PC-9 (cell line): ENCODE data around the gene MYOM3. TPM values are rescaled to one million over a fixed set of nuclear protein-coding genes. Genes with fewer than 3 reads are reported as not detected.

Experiments used
- BruUV-seq: library from RNA; stranded (reverse); fragments of 400-500 nt; replicated peaks from 2 replicates; lab custom pipeline; 2021; lab: Mats Ljungman, UMichigan
- CTCF ChIA-PET: fragments of 300-600 bp; sonication (Branson Sonifier 250); formaldehyde crosslinking; loops from one replicate; lab custom pipeline; 2022; ENCODE audit warnings: antibody characterized with exemption; lab: Charles Lee
- POLR2A ChIA-PET: fragments of 300-600 bp; sonication (Branson Sonifier 250); formaldehyde crosslinking; loops from one replicate; lab custom pipeline; 2022; ENCODE audit warnings: antibody characterized with exemption; ENCODE audit not compliant: unreplicated experiment; lab: Charles Lee
- DNase-seq, 2 experiments: peaks; one replicate each; pipeline versions ENCODE4 v3.0.0 to v3.0.0-alpha.2; 2015 to 2022; ENCODE audit warnings: mixed read lengths in 1 of 2
- H2AFZ ChIP-seq: fragments of 200-600 bp; sonication (generic); 2 replicates; pipeline ENCODE4 v1.8.1; 2017; ENCODE audit warnings: antibody characterized with exemption
- H3F3A ChIP-seq: fragments of 200-600 bp; sonication (generic); 2 replicates; pipeline ENCODE4 v1.8.1; 2017; ENCODE audit warnings: antibody characterized with exemption, mild to moderate bottlenecking, low read depth; ENCODE audit not compliant: insufficient read depth
- H3K27ac ChIP-seq: fragments of 200-600 bp; sonication (generic); 2 replicates; pipeline ENCODE4 v1.6.1; 2016; ENCODE audit warnings: mixed run types
- H3K27me3 ChIP-seq: fragments of 200-600 bp; sonication (generic); 2 replicates; pipeline ENCODE4 v1.6.1; 2016; ENCODE audit warnings: low read depth, mixed run types; ENCODE audit not compliant: insufficient read depth
- H3K36me3 ChIP-seq: fragments of 200-600 bp; sonication (generic); 2 replicates; pipeline ENCODE4 v1.6.1; 2016; ENCODE audit warnings: low read depth, mixed run types
- H3K4me1 ChIP-seq: fragments of 200-600 bp; sonication (generic); replicated peaks from 2 replicates; pipeline ENCODE4 v1.6.1; 2016; ENCODE audit warnings: mixed run types; ENCODE audit not compliant: insufficient read depth
- H3K4me2 ChIP-seq: fragments of 200-600 bp; sonication (generic); 2 replicates; pipeline ENCODE4 v1.6.1; 2017; ENCODE audit warnings: mixed run types
- H3K4me3 ChIP-seq: fragments of 200-600 bp; sonication (generic); 2 replicates; pipeline ENCODE4 v1.6.1; 2016; ENCODE audit warnings: mixed run types
- H3K79me2 ChIP-seq: fragments of 200-600 bp; sonication (generic); 2 replicates; pipeline ENCODE4 v1.6.1; 2017; ENCODE audit warnings: low read depth, mixed run types
- H3K9me2 ChIP-seq: fragments of 200-600 bp; sonication (generic); 2 replicates; pipeline ENCODE4 v1.8.1; 2017; ENCODE audit warnings: mild to moderate bottlenecking; ENCODE audit not compliant: insufficient read depth
- H3K9me3 ChIP-seq: fragments of 200-600 bp; sonication (generic); 2 replicates; pipeline ENCODE4 v1.8.1; 2016; ENCODE audit warnings: low read depth; ENCODE audit not compliant: insufficient read depth
- H4K20me1 ChIP-seq: fragments of 200-600 bp; sonication (generic); 2 replicates; pipeline ENCODE4 v1.8.1; 2017; ENCODE audit not compliant: insufficient read depth
- EZH2 ChIP-seq: fragments of 200-600 bp; sonication (generic); IDR thresholded peaks from 2 replicates; pipeline ENCODE4 v1.8.0; 2017; ENCODE audit warnings: antibody characterized with exemption, low read depth
- intact Hi-C: fragments of 100-400 bp; cut with micrococcal nuclease; formaldehyde crosslinking; loops from one replicate; pipeline ENCODE4 v1.10.0; 2022; ENCODE audit not compliant: unreplicated experiment
- total RNA-seq: library from RNA; stranded (reverse); gene quantifications from 2 replicates; pipeline ENCODE4 v1.2.3, GENCODE V29; 2021
- TF ChIP-seq, protein P1 (sequence below): fragments of 200-600 bp; sonication (generic); conservative IDR thresholded peaks from 2 replicates; pipeline ENCODE4 v1.6.1; 2017; ENCODE audit warnings: mixed run types, antibody characterized with exemption, mild to moderate bottlenecking, moderate library complexity

MYOM3 gene
- total RNA-seq, 1 experiment from 2014 or later, result 11.9 TPM

DNA sequence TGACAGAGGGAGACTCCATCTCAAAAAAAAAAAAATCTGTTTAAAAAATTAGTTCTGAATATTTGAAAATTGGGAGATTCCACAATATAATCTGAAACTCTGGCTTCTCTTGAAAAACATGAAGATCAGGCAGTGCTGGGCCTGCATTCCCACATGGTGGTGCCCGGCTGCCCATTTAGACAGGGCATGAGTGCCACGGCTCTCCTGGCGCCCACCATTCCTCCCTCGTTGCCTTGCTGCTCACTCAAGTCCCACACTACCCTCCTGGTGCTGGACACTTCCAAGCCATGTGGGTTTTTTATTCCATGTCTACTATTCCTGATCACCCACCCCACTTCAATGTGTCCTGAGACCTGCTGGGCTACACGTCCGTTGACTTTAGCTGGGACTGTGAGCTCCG lies 10.8 kb upstream of the MYOM3 start:
- Histone ChIP-seq H2AFZ (no peak overlapping the region), H3K4me3 (no peak overlapping the region), H3K27me3 (no peaks in the 10 kb centered on the region), H3K36me3 (no peaks in the 10 kb centered on the region), H3K79me2 (no peaks in the 10 kb centered on the region), H3F3A (no peaks in the 10 kb centered on the region), H3K9me3 (no peaks in the 10 kb centered on the region), H3K4me1 (peaks cover 14% of the 10 kb centered on the region), H3K9me2 (no peaks in the 10 kb centered on the region), H3K27ac (no peak overlapping the region), H3K4me2 (no peak overlapping the region), H4K20me1 (no peaks in the 10 kb centered on the region)
- BruUV-seq, result no TSS peak
- POLR2A ChIA-PET, result no interaction called here
- intact Hi-C loops, result no loop called here
- no peak for DNase-seq
- TF ChIP-seq, protein P1, sequence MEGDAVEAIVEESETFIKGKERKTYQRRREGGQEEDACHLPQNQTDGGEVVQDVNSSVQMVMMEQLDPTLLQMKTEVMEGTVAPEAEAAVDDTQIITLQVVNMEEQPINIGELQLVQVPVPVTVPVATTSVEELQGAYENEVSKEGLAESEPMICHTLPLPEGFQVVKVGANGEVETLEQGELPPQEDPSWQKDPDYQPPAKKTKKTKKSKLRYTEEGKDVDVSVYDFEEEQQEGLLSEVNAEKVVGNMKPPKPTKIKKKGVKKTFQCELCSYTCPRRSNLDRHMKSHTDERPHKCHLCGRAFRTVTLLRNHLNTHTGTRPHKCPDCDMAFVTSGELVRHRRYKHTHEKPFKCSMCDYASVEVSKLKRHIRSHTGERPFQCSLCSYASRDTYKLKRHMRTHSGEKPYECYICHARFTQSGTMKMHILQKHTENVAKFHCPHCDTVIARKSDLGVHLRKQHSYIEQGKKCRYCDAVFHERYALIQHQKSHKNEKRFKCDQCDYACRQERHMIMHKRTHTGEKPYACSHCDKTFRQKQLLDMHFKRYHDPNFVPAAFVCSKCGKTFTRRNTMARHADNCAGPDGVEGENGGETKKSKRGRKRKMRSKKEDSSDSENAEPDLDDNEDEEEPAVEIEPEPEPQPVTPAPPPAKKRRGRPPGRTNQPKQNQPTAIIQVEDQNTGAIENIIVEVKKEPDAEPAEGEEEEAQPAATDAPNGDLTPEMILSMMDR, result no peak
- TF ChIP-seq EZH2, result no peak
- CTCF ChIA-PET, result no interaction called here

DNA sequence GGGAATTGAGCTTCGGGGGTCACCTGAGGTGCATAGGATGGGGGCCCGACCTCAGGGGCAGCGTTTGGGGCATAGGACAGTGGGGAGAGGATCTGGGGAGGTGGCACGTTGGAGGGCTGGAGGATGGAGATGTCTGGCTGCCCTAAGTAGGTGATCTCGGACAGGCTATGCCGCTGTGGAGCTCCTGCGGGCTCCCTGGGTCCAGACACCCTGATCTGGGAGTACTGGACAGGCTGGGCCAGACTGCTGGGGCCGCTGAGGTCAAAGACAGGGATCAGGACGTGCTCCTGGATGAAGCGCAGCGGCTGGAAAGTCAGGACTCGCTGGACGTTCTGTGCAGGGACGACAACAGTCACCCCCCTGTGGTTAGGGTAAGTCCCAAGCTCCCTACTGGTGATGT lies 9.5 kb upstream of the MYOM3 start:
- TF ChIP-seq EZH2, result no peak
- TF ChIP-seq, protein P1, result no peak
- no peak overlapping the region for H3K4me3 ChIP-seq
- H4K20me1 ChIP-seq, result no peaks in the 10 kb centered on the region
- H3K79me2 ChIP-seq, result no peaks in the 10 kb centered on the region
- H3K9me3 ChIP-seq, result no peaks in the 10 kb centered on the region
- no peak for DNase-seq
- no peaks in the 10 kb centered on the region for H3K36me3 ChIP-seq
- H3K9me2 ChIP-seq, result no peaks in the 10 kb centered on the region
- H3K4me1 ChIP-seq, result peaks cover 20% of the 10 kb centered on the region
- intact Hi-C loops, result no loop called here
- H3F3A ChIP-seq, result no peaks in the 10 kb centered on the region
- CTCF ChIA-PET, result no interaction called here
- H3K27me3 ChIP-seq, result no peaks in the 10 kb centered on the region
- no peak overlapping the region for H2AFZ ChIP-seq
- no peak overlapping the region for H3K27ac ChIP-seq
- no peak overlapping the region for H3K4me2 ChIP-seq
- POLR2A ChIA-PET, result interaction anchor here (0.6 kb wide), 1 partner anchor 30 kb away, joined by 3 read pairs; no protein-coding TSS in a partner anchor
- BruUV-seq, result no TSS peak

DNA sequence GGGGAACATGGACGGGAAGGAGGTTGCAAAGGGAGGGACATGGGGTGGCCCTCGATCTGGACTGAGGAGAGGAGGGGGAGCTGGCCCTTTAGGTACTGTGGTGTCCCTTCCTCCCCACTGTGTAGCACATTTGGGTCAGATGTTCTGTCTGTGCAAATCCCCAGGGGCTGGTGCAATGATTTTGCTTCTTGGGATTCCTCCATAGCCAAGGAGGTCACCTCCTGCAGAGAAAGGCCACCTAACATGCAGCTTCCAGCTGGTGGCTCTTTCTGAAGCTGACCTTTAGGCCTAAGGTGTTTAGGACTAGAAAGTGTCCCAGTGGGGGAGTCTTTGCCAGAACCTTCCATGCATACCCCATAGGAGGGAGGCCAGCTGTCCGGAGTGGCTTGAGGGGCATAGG lies 9.0 kb upstream of the MYOM3 start:
- H4K20me1 ChIP-seq, result no peaks in the 10 kb centered on the region
- intact Hi-C loops, result no loop called here
- H3K4me3 ChIP-seq, result no peak overlapping the region
- ChIA-PET CTCF (no interaction called here), POLR2A (interaction anchor here (0.6 kb wide), 1 partner anchor 31 kb away, joined by 3 read pairs; no protein-coding TSS in a partner anchor)
- H2AFZ ChIP-seq, result no peak overlapping the region
- DNase-seq, result no peak
- H3K79me2 ChIP-seq, result no peaks in the 10 kb centered on the region
- H3F3A ChIP-seq, result no peaks in the 10 kb centered on the region
- no peak overlapping the region for H3K27ac ChIP-seq
- no peaks in the 10 kb centered on the region for H3K9me3 ChIP-seq
- no peaks in the 10 kb centered on the region for H3K9me2 ChIP-seq
- no peaks in the 10 kb centered on the region for H3K36me3 ChIP-seq
- BruUV-seq, result no TSS peak
- H3K4me1 ChIP-seq, result peaks cover 20% of the 10 kb centered on the region
- no peaks in the 10 kb centered on the region for H3K27me3 ChIP-seq
- TF ChIP-seq EZH2, result no peak
- H3K4me2 ChIP-seq, result no peak overlapping the region
